Coronary artery (tissue), 2 donors: ENCODE data around the gene HDAC9.

Experiments used
- DNase-seq: peaks from one replicate; pipeline ENCODE4 v3.0.0-alpha.2; 2017; ENCODE audit warnings: low spot score
- H3K27ac ChIP-seq, 2 donors: fragments of 200-600 bp; sonication (generic); one replicate each; pipeline ENCODE4 v1.5.1; 2016 to 2019
- H3K4me3 ChIP-seq: fragments of 200-600 bp; sonication (generic); 2 replicates; pipeline ENCODE4 v1.5.1; 2016; ENCODE audit warnings: mild to moderate bottlenecking, moderate library complexity
- CTCF ChIP-seq: fragments of 200-600 bp; sonication (generic); IDR thresholded peaks from one replicate; pipeline ENCODE4 v1.5.1; 2019; ENCODE audit warnings: antibody characterized with exemption

Gene HDAC9

DNA sequence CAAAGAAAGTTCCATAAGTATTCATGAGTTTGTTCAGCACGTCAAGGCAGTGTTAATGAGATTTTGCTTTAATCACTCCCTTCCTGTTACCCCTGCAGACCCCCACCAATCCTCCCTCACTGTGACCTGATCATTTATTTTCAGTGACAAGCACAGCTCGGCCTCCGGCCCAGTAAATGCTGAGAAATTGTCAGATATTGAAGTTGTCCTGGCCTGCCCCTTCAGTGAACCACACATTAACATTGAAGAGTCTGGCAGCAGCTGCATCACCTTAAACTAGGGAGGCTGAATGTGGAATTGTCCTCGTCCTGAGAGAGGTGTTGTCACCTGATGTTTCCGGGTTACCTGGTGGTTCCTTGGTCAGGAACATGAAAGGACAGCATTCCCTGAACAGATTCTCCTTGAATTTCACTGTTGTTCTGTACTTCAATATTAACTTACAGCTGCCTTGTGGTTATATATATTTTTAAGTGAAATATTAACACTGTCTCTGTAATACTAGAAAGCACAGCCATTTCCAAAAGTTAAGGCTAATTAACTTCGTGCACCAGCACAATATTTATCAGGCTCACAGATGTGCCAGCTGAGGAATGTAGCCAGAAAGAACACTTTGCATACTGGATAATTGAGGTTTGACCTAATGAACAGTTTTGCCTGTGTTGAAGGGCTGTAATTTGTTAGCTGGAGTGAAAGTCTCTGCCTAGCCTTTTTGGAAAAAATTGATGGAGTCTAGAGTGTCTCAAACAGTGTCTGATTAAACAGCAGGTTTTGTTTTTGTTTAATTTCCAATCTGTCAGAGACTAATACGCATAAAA, 265.3 kb downstream of the HDAC9 start:
- no peak overlapping the region for H3K27ac ChIP-seq
- no peak overlapping the region for H3K4me3 ChIP-seq
- TF ChIP-seq CTCF: no peak
- DNase-seq: no peak

- no peak overlapping the region for H3K4me3 ChIP-seq
- DNase-seq: no peak
- no peak overlapping the region for H3K27ac ChIP-seq
- TF ChIP-seq CTCF: no peak
Measured at GRCh38 chr7:18762189-18762588, 266.6 kb downstream of the HDAC9 start.

DNA sequence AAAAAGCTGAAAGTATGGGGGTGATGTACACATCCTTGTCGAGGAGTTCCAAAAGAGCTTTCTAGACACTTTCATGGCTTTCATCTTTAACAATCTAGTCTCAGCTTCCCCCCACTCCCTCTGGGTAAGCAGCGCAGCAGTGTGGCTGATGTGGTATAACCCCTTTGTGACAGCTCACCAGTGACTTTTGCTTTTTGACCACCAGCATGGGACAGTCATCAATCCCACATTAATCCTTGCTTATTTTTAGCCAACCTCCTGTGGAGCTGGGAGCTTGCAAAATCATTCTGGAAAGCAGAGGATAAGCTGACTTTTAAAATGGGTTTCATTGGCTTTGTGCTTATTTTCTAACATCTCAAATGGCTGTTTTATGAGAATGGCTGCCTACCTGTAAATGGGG, 272.7 kb downstream of the HDAC9 start:
- no peak for TF ChIP-seq CTCF
- no peak overlapping the region for H3K27ac ChIP-seq
- H3K4me3 ChIP-seq: no peak overlapping the region
- DNase-seq: no peak

DNA sequence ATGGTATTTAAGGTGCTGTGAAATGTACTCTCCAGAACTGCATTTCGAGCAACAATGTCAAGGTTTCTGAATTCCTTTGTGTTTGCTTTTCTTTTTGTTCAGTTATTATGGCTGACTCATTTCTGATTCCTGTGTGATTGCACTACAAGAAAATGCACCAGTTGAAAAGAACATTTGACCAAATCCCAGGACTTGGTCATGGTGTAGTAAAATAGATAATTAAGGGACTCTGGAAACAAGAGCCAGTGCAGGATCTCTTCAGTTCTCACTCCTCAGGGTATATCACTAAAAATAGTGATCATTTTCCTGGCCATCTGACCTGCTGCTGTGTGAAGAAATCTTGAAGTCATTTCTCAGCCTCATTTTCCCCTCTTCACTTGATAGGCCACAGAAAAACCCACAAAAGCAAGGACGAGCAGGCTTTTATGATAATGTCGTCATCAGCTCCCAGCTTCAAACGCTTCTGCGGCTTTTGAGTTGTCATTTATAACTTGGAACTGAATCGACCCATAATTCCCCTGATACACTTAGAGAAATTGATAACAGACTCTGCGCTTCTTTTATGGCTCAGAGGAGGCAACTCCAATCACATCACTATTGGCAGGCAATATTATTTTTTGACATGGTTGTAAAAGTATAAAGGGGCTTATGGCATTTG, 274.7 kb downstream of the HDAC9 start:
- Histone ChIP-seq H3K27ac (no peak overlapping the region), H3K4me3 (no peak overlapping the region)
- TF ChIP-seq CTCF: no peak
- no peak for DNase-seq

- TF ChIP-seq CTCF: no peak
Measured at GRCh38 chr7:18770822-18771221, 275.3 kb downstream of the HDAC9 start.

GRCh38 chr7:18771834-18772566, 276.5 kb downstream of the HDAC9 start:
- H3K27ac ChIP-seq: no peak overlapping the region
- no peak for DNase-seq
- H3K4me3 ChIP-seq: no peak overlapping the region
- TF ChIP-seq CTCF: no peak

More at GRCh38 chr7:18770822-18771221, 275.3 kb downstream of the HDAC9 start:
- DNase-seq: no peak
- no peak overlapping the region for H3K4me3 ChIP-seq
- no peak overlapping the region for H3K27ac ChIP-seq
